ENCODE measurements around the gene IGSF8. TPM values are rescaled to one million over a fixed set of nuclear protein-coding genes. Genes with fewer than 3 reads are reported as not detected.

IGSF8 gene
- polyA plus RNA-seq, 1 of the 3 experiments (the other 2 are of a cell fraction), result 67.9 TPM

- TF ChIP-seq ZBTB33 (IDR thresholded peaks at IDR 0.05; ENCODE audit: borderline replicate concordance, low read depth), result no peak
- TF ChIP-seq FOSL2 (IDR thresholded peaks at IDR 0.05; ENCODE audit: borderline replicate concordance, low read depth), result no peak
- no peak for TF ChIP-seq USF2 (IDR thresholded peaks at IDR 0.05; ENCODE audit: borderline replicate concordance, low read depth, low read length)
- TF ChIP-seq RFX5 (IDR thresholded peaks at IDR 0.05; ENCODE audit: low read length), result no peak
Observed at GRCh38 chr1:160049101-160049500, 49.3 kb downstream of the IGSF8 start (continued).

- POLR2A ChIA-PET, result no interaction called here
- no peaks in the 10 kb centered on the region for H3K36me3 ChIP-seq (replicated peaks in 1 of 2; ENCODE audit: control insufficient read depth in 1 of 2, insufficient read depth in 2 of 2, low read length in 1 of 2)
- no peaks in the 10 kb centered on the region for H3F3A ChIP-seq (replicated peaks; ENCODE audit: insufficient read depth)
- TF ChIP-seq RCOR1 (IDR thresholded peaks at IDR 0.05; ENCODE audit: low read length) (no peak), GABPA (IDR thresholded peaks at IDR 0.05; ENCODE audit: low read depth) (no peak), SIN3A (IDR thresholded peaks at IDR 0.05; ENCODE audit: borderline replicate concordance, low read depth, low read length) (no peak), MEF2A (IDR thresholded peaks at IDR 0.05; ENCODE audit: borderline replicate concordance, low read depth) (no peak), MXI1 (IDR thresholded peaks at IDR 0.05; ENCODE audit: low read depth, low read length) (no peak), REST (IDR thresholded peaks at IDR 0.05; ENCODE audit: low read depth, low read length) (no peak), IRF3 (IDR thresholded peaks at IDR 0.05; ENCODE audit: low read depth, low read length) (no peak), NFIC (IDR thresholded peaks at IDR 0.05; ENCODE audit: borderline replicate concordance) (no peak), RAD21 (IDR thresholded peaks at IDR 0.05; ENCODE audit: low read length) (no peak), RXRA (IDR thresholded peaks at IDR 0.05; ENCODE audit: borderline replicate concordance, low read depth) (no peak), CHD2 (IDR thresholded peaks at IDR 0.05; ENCODE audit: low read length, partially characterized antibody) (no peak), EP300 (IDR thresholded peaks at IDR 0.05; ENCODE audit: borderline replicate concordance in 1 of 2, low read depth in 1 of 2, low read length in 1 of 2) (no peak), POLR2AphosphoS5 (IDR thresholded peaks at IDR 0.05; ENCODE audit: low read depth, low read length) (no peak), JUND (IDR thresholded peaks at IDR 0.05) (no peak), RFX5 (IDR thresholded peaks at IDR 0.05; ENCODE audit: low read length) (no peak), USF2 (IDR thresholded peaks at IDR 0.05; ENCODE audit: borderline replicate concordance, low read depth, low read length) (no peak), TCF12 (IDR thresholded peaks at IDR 0.05) (no peak), GATA2 (CRISPR knock-in tag; IDR thresholded peaks at IDR 0.05) (no peak)
- no peak overlapping the region for H3K27ac ChIP-seq (ENCODE audit: low read depth in 2 of 2, low read length in 1 of 2)
- no peak overlapping the region for H3K9ac ChIP-seq
- no peaks in the 10 kb centered on the region for H3K9me3 ChIP-seq
- no peaks in the 10 kb centered on the region for H3K9me2 ChIP-seq
- H3K4me1 ChIP-seq (ENCODE audit: control insufficient read depth in 1 of 2, insufficient read depth in 2 of 2, low read depth in 1 of 2, low read length in 1 of 2), result peaks cover 0 to 11% of the 10 kb centered on the region in 2 experiments; a peak in 2 of 4 replicates
- no peak overlapping the region for H2AFZ ChIP-seq (ENCODE audit: low read depth)
- no peak overlapping the region for H3K4me2 ChIP-seq
- no peaks in the 10 kb centered on the region for H3K79me2 ChIP-seq (ENCODE audit: insufficient read depth)
- H4K20me1 ChIP-seq (ENCODE audit: insufficient read depth), result no peaks in the 10 kb centered on the region
- DNase-seq, result no peak
- no peak overlapping the region for H3K4me3 ChIP-seq (ENCODE audit: low read depth in 2 of 2, low read length in 1 of 2)
- H3K27me3 ChIP-seq (ENCODE audit: insufficient read depth), result peaks cover 48% of the 10 kb centered on the region; the same call in 1 of the 2 replicates
- CTCF ChIA-PET, result interaction anchor here (1.3 to 7.8 kb wide), 5 partner anchors 17 to 49 kb away, joined by 4 to 163 read pairs (median 28); partner anchors contain the start of genes IGSF8, KCNJ10, KCNJ9 and PIGM
Observed at GRCh38 chr1:160048335-160048734, 50.1 kb downstream of the IGSF8 start.

Data from SK-N-SH (cell line).